HepG2 (cell line): Measurements from ENCODE around the gene KDM4B. TPM values are rescaled to one million over a fixed set of nuclear protein-coding genes. Genes with fewer than 3 reads are reported as not detected.

ENCODE experiments used
- ATAC-seq: fragments of 200-7000 bp; cut with Tn5 transposase; 3 replicates; pipeline ENCODE4 v1.9.1; 2020; ENCODE audit warnings: mild to moderate bottlenecking, moderate library complexity
- BruUV-seq: library from RNA; stranded (reverse); fragments of 400-500 nt; replicated peaks from 2 replicates; lab custom pipeline; 2021; lab: Mats Ljungman, UMichigan
- CTCF ChIA-PET: fragments of 300-600 bp; formaldehyde crosslinking; extraction: SDS; loops from one replicate; lab custom pipeline; 2021; ENCODE audit warnings: low total read pairs, inconsistent platforms, low intra/inter-chr PET ratio; lab: Yijun Ruan, JAX
- POLR2A ChIA-PET: fragments of 350-600 bp; sonication (Branson Sonifier 250); formaldehyde crosslinking; loops from one replicate; lab custom pipeline; 2020; ENCODE audit warnings: antibody characterized with exemption, inconsistent platforms; lab: Yijun Ruan, JAX
- DNase-seq: peaks from one replicate; pipeline ENCODE4 v3.0.0-alpha.2; 2015; ENCODE audit warnings: low spot score
- FAIRE-seq: peaks from 3 replicates; lab custom pipeline; 2011; peaks lifted over from hg19 to GRCh38; lab: Jason Lieb, UNC
- H2AFZ ChIP-seq: one replicate; pipeline ENCODE4 v1.6.1; 2011; ENCODE audit warnings: low read length, inconsistent platforms
- H3K27ac ChIP-seq: fragments of 300-600 bp; 3 replicates; pipeline ENCODE4 v1.8.0; 2011; ENCODE audit warnings: mixed run types, mild to moderate bottlenecking, mixed read lengths, low read length, inconsistent platforms; ENCODE audit not compliant: insufficient read depth; ENCODE audit errors: extremely low read length
- H3K27me3 ChIP-seq, 2 experiments: fragments of 200-600 bp in 1 of 2; 2 replicates in 1 of 2; 3 replicates in 1 of 2; pipeline versions ENCODE4 v1.6.0 to v1.8.0; 2011; ENCODE audit warnings: low read length in 2 of 2, mild to moderate bottlenecking in 2 of 2, moderate library complexity in 2 of 2, inconsistent platforms in 1 of 2; ENCODE audit not compliant: insufficient read depth in 2 of 2, control insufficient read depth in 1 of 2
- H3K36me3 ChIP-seq, 2 experiments: fragments of 200-600 bp in 1 of 2; replicated peaks in 1 of 2; 2 replicates in 1 of 2; 3 replicates in 1 of 2; pipeline versions ENCODE4 v1.5.1 to v1.8.0; 2011; ENCODE audit warnings: low read length in 2 of 2, inconsistent platforms in 1 of 2; ENCODE audit not compliant: insufficient read depth in 2 of 2, control insufficient read depth in 1 of 2
- H3K4me1 ChIP-seq: 2 replicates; pipeline ENCODE4 v1.5.1; 2012; ENCODE audit warnings: low read length, inconsistent platforms; ENCODE audit not compliant: insufficient read depth
- H3K4me2 ChIP-seq: 2 replicates; pipeline ENCODE4 v1.6.0; 2011; ENCODE audit warnings: low read depth, low read length, inconsistent platforms
- H3K4me3 ChIP-seq, 3 experiments: fragments of 200-600 bp in 1 of 3; sonication (generic), shearing (Covaris generic) in 1 of 3; replicated peaks in 1 of 3; 2 replicates each; pipeline ENCODE4 v1.5.1; 2011 to 2016; ENCODE audit warnings: low read length in 3 of 3, inconsistent platforms in 2 of 3, low read depth in 2 of 3, mild to moderate bottlenecking in 2 of 3, control low read depth in 1 of 3, mixed read lengths in 1 of 3; ENCODE audit not compliant: insufficient read depth in 1 of 3
- H3K79me2 ChIP-seq: one replicate; pipeline ENCODE4 v1.6.1; 2011; ENCODE audit warnings: low read length, inconsistent platforms; ENCODE audit not compliant: insufficient read depth
- H3K9ac ChIP-seq: 2 replicates; pipeline ENCODE4 v1.6.0; 2011; ENCODE audit warnings: mild to moderate bottlenecking, low read depth, low read length, inconsistent platforms; ENCODE audit not compliant: insufficient read depth
- H3K9me3 ChIP-seq: 2 replicates; pipeline ENCODE4 v1.5.1; 2012; ENCODE audit warnings: mild to moderate bottlenecking, low read length
- H4K20me1 ChIP-seq: 2 replicates; pipeline ENCODE4 v1.6.0; 2011; ENCODE audit warnings: inconsistent platforms, mild to moderate bottlenecking, low read length, moderate library complexity; ENCODE audit not compliant: insufficient read depth
- ARID5B ChIP-seq: IDR thresholded peaks from 2 replicates; pipeline ENCODE4 v1.4.0; 2020; ENCODE audit warnings: mild to moderate bottlenecking, missing genetic modification reagents
- DPF2 ChIP-seq: sonication (generic); formaldehyde crosslinking; IDR thresholded peaks from 2 replicates; pipeline ENCODE4 v1.4.0; 2020; ENCODE audit warnings: mild to moderate bottlenecking, low read depth, missing genetic modification reagents, borderline replicate concordance
- EZH2 ChIP-seq: conservative IDR thresholded peaks from 2 replicates; pipeline ENCODE4 v1.6.1; 2012; ENCODE audit warnings: mild to moderate bottlenecking, low read depth, low read length, moderate library complexity
- HMGA1 ChIP-seq: sonication (generic); formaldehyde crosslinking; conservative IDR thresholded peaks from 2 replicates; pipeline ENCODE4 v1.4.0; 2020; ENCODE audit warnings: missing genetic modification reagents
- KDM1A ChIP-seq: IDR thresholded peaks from 2 replicates; pipeline ENCODE4 v1.6.1; 2016; ENCODE audit warnings: missing compliant biosample characterization
- ZFP90 ChIP-seq: sonication (generic); formaldehyde crosslinking; IDR thresholded peaks from 2 replicates; pipeline ENCODE4 v1.8.0; 2022; ENCODE audit warnings: missing genetic modification reagents, mild to moderate bottlenecking, inconsistent platforms, borderline replicate concordance
- ZNF550 ChIP-seq: sonication (generic); formaldehyde crosslinking; IDR thresholded peaks from 2 replicates; pipeline ENCODE4 v1.4.0; 2020; ENCODE audit warnings: mild to moderate bottlenecking, missing genetic modification reagents, borderline replicate concordance
- ZNF776 ChIP-seq: sonication (generic); formaldehyde crosslinking; IDR thresholded peaks from 2 replicates; pipeline ENCODE4 v1.4.0; 2020; ENCODE audit warnings: mild to moderate bottlenecking, missing genetic modification reagents
- WGBS: methylation state at CpG from one replicate; pipeline ENCODE4 v1.1.6; 2017; ENCODE audit warnings: low lambda C conversion rate; 5-methylcytosine and 5-hydroxymethylcytosine counted together
- in situ Hi-C: cut with HindIII; loops from 2 replicates; pipeline ENCODE4 v1.10.0; 2017; ENCODE audit warnings: low pct_unique_long_range_greater_than_20kb; ENCODE audit not compliant: extremely low pct_ligation_motif_present
- intact Hi-C: fragments of 100-400 bp; cut with micrococcal nuclease; formaldehyde crosslinking; loops from one replicate; pipeline ENCODE4 v1.10.0; 2022; ENCODE audit not compliant: unreplicated experiment
- polyA plus RNA-seq, 8 experiments: library from polyadenylated mRNA; depleted of rRNA in 3 of 8; stranded (reverse) in 7 of 8; unstranded in 1 of 8; fragments of >200 nt; fragmentation: Illumina TruSeq in 4 of 8; extraction: Trizol in 4 of 8; gene quantifications; 2 replicates each; pipeline versions ENCODE4 v1.2.1 to v1.2.3, GENCODE V29; 2011 to 2016; ENCODE audit warnings: low read depth in 4 of 8, missing spikeins in 1 of 8, mixed read lengths in 1 of 8; ENCODE audit not compliant: insufficient read depth in 1 of 8
- total RNA-seq, 5 experiments: library from RNA; depleted of rRNA; stranded (reverse); fragments of >200 nt; fragmentation: Illumina TruSeq; extraction: Trizol; gene quantifications; 2 replicates each; pipeline ENCODE4 v1.2.3, GENCODE V29; 2016; ENCODE audit warnings: low read depth in 1 of 5

The KDM4B gene
- total and polyA plus RNA-seq, 2 of the 13 experiments (the other 11 are each of a cell fraction or from before 2014, with no cell fraction given) = 4.9 to 14.6 TPM

- Histone ChIP-seq H3K9ac (no peak overlapping the region), H3K27me3 (no peaks in the 10 kb centered on the region; a peak in 1 of 5 replicates), H3K4me3 (no peak overlapping the region), H4K20me1 (no peaks in the 10 kb centered on the region), H2AFZ (no peak overlapping the region), H3K4me1 (peaks cover 16% of the 10 kb centered on the region), H3K79me2 (no peaks in the 10 kb centered on the region), H3K4me2 (no peak overlapping the region), H3K27ac (no peak overlapping the region), H3K9me3 (no peaks in the 10 kb centered on the region), H3K36me3 (peaks cover 3 to 34% of the 10 kb centered on the region in 2 experiments; a peak in 3 of 5 replicates)
- over 99% methylated on average over 12 of the region's 27 CpGs for WGBS
- FAIRE-seq (no peak), DNase-seq (no peak), ATAC-seq (no peak)
- BruUV-seq = no TSS peak
- ChIA-PET CTCF (no interaction called here), POLR2A (no interaction called here)
- intact Hi-C loops = no loop called here
- in situ Hi-C loops = no loop called here
- no peak for TF ChIP-seq HMGA1 (CRISPR knock-in tag)
- no peak for TF ChIP-seq ZNF550 (CRISPR knock-in tag)
- TF ChIP-seq DPF2 (CRISPR knock-in tag) = no peak
- no peak for TF ChIP-seq ARID5B (CRISPR knock-in tag)
- TF ChIP-seq EZH2 = no peak
- TF ChIP-seq ZFP90 (CRISPR knock-in tag) = no peak
- TF ChIP-seq ZNF776 (CRISPR knock-in tag) = no peak
- TF ChIP-seq KDM1A (CRISPR knock-in tag) = no peak
These were observed 141.6 kb downstream of the KDM4B start for GRCh38 chr19:5110546-5110945.
